HG03558 (cell line): ENCODE results near the gene TACC2.

Experiments used
- ATAC-seq: cut with Tn5 transposase; IDR thresholded peaks from one replicate; pipeline ENCODE4 v1.9.1; 2021; ENCODE audit warnings: moderate number of reproducible peaks; ENCODE audit not compliant: unreplicated experiment; ENCODE audit errors: extremely low read depth

The TACC2 gene

GRCh38 chr10:122234416-122234815, 245.5 kb downstream of the TACC2 start:
- ATAC-seq, result no peak

GRCh38 chr10:122236690-122237306, 247.8 kb downstream of the TACC2 start:
- ATAC-seq, result no peak

GRCh38 chr10:122237331-122237990, 248.5 kb downstream of the TACC2 start:
- ATAC-seq, result no peak

- no peak for ATAC-seq
These were observed 250.8 kb downstream of the TACC2 start for GRCh38 chr10:122239578-122240257.

- no peak for ATAC-seq
These were observed 251.4 kb downstream of the TACC2 start for GRCh38 chr10:122240401-122240800.

GRCh38 chr10:122241836-122242235, 252.9 kb downstream of the TACC2 start:
- no peak for ATAC-seq

- ATAC-seq, result no peak
These were observed 254.6 kb downstream of the TACC2 start for GRCh38 chr10:122243550-122243949.

- ATAC-seq, result no peak
These were observed 255.3 kb downstream of the TACC2 start for GRCh38 chr10:122244001-122244975.

- no peak for ATAC-seq
These were observed 256.2 kb downstream of the TACC2 start for GRCh38 chr10:122245136-122245535.

GRCh38 chr10:122245897-122246296, 256.9 kb downstream of the TACC2 start:
- ATAC-seq, result no peak

- no peak for ATAC-seq
These were observed 258.0 kb downstream of the TACC2 start for GRCh38 chr10:122246830-122247520.

GRCh38 chr10:122248356-122249302, 259.7 kb downstream of the TACC2 start:
- ATAC-seq, result no peak

GRCh38 chr10:122249303-122249850, 260.4 kb downstream of the TACC2 start:
- ATAC-seq, result no peak

- ATAC-seq, result no peak
These were observed 261.2 kb downstream of the TACC2 start for GRCh38 chr10:122249991-122250750.

GRCh38 chr10:122251459-122252255, 262.7 kb downstream of the TACC2 start:
- ATAC-seq, result no peak

GRCh38 chr10:122252805-122253204, 263.8 kb downstream of the TACC2 start:
- no peak for ATAC-seq

- ATAC-seq, result no peak
These were observed 264.6 kb downstream of the TACC2 start for GRCh38 chr10:122253605-122254004.
